ENCODE data around the gene FAM81B.
"Not testable (repeated sequence)": the region's sequence is repeated elsewhere in the genome, so short reads cannot be mapped to it uniquely, and the experiment has no call there.

Gene FAM81B, protein sequence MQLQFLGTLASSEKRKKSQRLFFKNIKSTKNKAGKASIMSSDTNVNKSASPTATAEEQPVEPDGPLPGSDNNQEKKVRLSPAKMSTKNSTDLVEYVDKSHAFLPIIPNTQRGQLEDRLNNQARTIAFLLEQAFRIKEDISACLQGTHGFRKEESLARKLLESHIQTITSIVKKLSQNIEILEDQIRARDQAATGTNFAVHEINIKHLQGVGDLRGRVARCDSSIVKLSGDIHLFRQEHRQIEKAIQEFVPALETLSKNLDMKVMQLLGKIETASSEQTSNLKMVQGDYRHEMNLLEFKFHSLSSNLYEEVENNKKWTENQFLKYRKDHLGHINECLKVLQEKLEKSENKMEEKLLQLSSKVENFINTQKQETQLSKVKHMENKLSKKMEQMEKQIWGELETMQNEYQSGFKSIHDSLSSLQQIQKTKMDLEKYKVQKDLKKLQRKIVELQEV

DNA sequence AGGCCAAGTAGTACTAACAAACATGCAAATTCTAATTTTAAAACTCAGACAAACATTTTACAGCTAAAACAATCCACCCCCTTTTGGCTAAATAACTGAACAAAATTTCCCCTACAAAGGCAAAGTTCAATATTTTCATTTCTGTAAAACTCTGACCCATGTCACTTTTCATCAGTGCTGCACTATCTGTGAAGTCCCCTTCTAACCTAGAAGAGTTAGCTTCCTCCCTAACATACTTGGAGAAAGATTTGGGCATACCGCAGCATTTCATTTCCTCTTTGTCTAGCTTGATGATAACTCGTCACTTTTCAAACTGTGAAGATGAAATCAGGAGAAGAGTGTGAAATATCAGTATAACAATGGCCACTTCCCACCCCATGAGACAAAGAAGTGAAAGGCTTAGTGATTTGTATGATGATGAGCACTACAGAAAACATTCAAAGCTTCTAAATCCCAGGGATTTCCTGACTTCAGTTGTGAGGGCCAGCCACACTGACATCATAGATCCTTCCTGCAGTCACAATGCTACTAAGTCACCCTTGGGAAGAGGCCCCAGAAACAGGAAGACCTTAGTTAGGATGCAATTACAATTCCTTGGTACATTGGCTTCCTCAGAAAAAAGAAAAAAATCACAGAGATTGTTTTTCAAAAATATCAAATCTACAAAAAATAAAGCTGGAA lies at the start of gene FAM81B:
FAM81B (plus strand) TSS at position 555 of the 681 bp plus-strand sequence; CDS start at position 579, 24 bp downstream.
- Mint-ChIP-seq H3K9me3 (peaks cover 49% of the 10 kb centered on the region), H3K27ac (peak within 1 kb of the TSS; percentile 32), H3K36me3 (ENCODE audit: low read depth) (peaks cover 31% of the 10 kb centered on the region), H3K4me1 (peaks cover 19% of the 10 kb centered on the region), H3K27me3 (ENCODE audit: low read depth, poor library complexity) (peaks cover 7% of the 10 kb centered on the region), H3K4me3 (no peak within 1 kb of the TSS)
- TF ChIP-seq, protein P1, sequence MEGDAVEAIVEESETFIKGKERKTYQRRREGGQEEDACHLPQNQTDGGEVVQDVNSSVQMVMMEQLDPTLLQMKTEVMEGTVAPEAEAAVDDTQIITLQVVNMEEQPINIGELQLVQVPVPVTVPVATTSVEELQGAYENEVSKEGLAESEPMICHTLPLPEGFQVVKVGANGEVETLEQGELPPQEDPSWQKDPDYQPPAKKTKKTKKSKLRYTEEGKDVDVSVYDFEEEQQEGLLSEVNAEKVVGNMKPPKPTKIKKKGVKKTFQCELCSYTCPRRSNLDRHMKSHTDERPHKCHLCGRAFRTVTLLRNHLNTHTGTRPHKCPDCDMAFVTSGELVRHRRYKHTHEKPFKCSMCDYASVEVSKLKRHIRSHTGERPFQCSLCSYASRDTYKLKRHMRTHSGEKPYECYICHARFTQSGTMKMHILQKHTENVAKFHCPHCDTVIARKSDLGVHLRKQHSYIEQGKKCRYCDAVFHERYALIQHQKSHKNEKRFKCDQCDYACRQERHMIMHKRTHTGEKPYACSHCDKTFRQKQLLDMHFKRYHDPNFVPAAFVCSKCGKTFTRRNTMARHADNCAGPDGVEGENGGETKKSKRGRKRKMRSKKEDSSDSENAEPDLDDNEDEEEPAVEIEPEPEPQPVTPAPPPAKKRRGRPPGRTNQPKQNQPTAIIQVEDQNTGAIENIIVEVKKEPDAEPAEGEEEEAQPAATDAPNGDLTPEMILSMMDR (IDR thresholded peaks at IDR 0.05) = no peak
- DNase-seq = no peak

DNA sequence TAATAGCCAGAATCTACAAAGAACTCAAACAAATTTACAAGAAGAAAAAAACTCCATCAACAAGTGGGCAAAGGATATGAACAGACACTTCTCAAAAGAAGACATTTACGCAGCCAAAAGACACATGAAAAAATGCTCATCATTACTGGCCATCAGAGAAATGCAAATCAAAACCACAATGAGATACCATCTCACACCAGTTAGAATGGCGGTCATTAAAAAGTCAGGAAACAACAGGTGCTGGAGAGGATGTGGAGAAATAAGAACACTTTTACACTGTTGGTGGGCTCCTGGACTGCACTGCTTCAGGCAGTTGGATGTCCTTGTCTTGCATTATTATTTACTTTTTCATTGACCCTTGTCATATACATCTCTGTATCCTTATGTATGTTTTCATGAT lies 49.7 kb upstream of the FAM81B start:
- peaks cover 22% of the 10 kb centered on the region for H3K9me3 Mint-ChIP-seq
- not testable (repeated sequence) for DNase-seq; H3K4me3 Mint-ChIP-seq; H3K27me3 Mint-ChIP-seq (ENCODE audit: low read depth, poor library complexity); H3K36me3 Mint-ChIP-seq (ENCODE audit: low read depth); H3K27ac Mint-ChIP-seq; H3K4me1 Mint-ChIP-seq

DNA sequence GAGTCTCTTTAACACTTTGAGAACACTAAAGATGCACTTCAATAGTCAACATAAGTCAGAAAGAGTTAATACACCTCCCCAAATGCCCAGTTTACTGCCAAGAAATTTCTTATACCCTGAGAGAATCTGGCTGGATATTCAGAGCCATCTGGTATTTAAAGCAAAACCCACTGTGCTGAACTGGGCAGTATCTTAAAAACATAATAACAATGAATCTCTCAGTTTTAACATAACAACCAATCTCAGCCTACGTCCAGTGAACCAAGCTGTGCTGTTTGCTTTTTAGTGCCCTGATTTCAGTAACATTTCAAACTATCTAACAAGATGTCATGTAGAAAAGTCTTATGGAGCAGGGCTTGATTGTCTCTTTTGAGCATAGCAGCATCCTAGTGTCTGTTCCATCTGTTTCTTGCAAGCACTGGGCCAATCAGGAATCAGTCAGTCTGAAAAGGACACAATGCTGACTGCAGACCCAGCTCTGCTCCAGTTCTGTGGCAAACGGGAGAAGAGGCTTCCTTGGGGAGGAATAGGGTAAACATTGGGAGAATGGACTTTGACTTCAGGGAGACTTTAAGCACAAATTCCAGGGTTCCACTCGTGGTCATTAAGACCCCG lies 43.6 kb upstream of the FAM81B start:
- Mint-ChIP-seq H3K4me1 (peaks cover 9% of the 10 kb centered on the region), H3K27me3 (ENCODE audit: low read depth, poor library complexity) (peaks cover 3% of the 10 kb centered on the region), H3K36me3 (ENCODE audit: low read depth) (peaks cover 10% of the 10 kb centered on the region), H3K9me3 (peaks cover 18% of the 10 kb centered on the region), H3K27ac (no peak overlapping the region), H3K4me3 (no peak overlapping the region)
- DNase-seq = no peak
- TF ChIP-seq, protein P1 (IDR thresholded peaks at IDR 0.05) = no peak

DNA sequence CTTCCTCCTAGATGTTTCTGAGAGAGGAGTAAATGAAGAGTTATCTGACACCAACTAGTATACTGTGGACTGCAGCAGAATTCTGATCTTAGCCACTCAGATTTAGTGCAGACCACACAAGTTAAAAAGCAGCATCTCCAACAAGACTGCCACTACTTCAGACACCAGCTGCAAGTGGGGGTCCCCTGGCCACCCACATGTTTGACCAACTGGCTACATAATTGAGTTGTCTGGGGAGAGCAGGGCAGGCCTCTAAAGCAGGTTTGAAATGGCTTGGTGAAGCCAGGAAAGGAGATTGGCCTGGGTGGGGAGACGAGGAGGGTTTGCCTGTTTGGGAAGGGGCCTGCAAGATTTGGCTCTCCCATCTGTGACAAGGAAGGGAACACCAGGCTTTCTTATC lies 40.5 kb upstream of the FAM81B start:
- no peak for DNase-seq
- Mint-ChIP-seq H3K27ac (peak overlapping the region; percentile 3), H3K4me3 (no peak overlapping the region), H3K36me3 (ENCODE audit: low read depth) (peaks cover 10% of the 10 kb centered on the region), H3K9me3 (peaks cover 18% of the 10 kb centered on the region), H3K27me3 (ENCODE audit: low read depth, poor library complexity) (peaks cover 4% of the 10 kb centered on the region), H3K4me1 (peaks cover 14% of the 10 kb centered on the region)
- TF ChIP-seq, protein P1 (IDR thresholded peaks at IDR 0.05) = no peak

DNA sequence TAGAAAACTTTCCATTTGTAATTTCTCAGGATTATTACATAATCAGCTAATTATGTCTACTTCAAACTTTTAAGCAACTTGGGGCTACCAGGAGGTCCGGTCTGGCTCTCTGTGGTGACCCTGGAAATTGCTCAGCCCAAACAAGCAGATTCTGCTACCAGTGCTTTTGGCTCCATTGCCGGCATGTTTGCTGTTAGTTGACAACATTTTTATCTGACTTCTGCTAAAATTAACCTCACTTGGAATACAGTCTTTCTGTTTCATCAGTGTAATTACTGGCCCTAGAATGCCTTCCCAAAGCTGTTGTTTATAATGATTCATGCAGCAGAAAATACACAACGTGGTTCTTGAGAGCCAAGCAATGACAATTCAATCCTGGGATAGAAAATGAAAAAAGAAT lies 38.5 kb upstream of the FAM81B start:
- no peak for DNase-seq
- peaks cover 28% of the 10 kb centered on the region for H3K9me3 Mint-ChIP-seq
- no peak overlapping the region for H3K4me3 Mint-ChIP-seq
- H3K27me3 Mint-ChIP-seq (ENCODE audit: low read depth, poor library complexity) = peaks cover 4% of the 10 kb centered on the region
- TF ChIP-seq, protein P1 (IDR thresholded peaks at IDR 0.05) = no peak
- H3K4me1 Mint-ChIP-seq = peaks cover 14% of the 10 kb centered on the region
- H3K27ac Mint-ChIP-seq = no peak overlapping the region
- H3K36me3 Mint-ChIP-seq (ENCODE audit: low read depth) = peaks cover 10% of the 10 kb centered on the region

DNA sequence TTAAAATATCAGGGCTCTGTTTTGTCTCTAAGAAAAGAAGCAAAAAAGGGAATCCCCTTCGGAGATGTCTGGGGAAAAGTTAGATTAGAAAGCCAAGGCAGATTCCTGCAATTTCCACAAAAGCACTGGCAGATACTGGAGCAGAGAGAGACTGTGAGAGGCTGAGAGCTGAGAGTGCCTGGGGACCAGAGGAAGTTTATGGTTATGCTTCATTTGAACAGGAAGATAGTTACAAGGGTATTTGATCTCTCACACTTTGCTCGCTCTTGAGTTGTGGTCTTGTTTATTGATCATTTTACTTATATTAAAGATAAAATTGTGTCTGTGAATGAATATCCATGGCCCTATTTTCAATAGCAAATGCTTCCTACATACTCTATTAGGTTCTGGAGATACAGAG lies 32.8 kb upstream of the FAM81B start:
- no peak for DNase-seq
- Mint-ChIP-seq H3K9me3 (peaks cover 38% of the 10 kb centered on the region), H3K4me1 (peaks cover 18% of the 10 kb centered on the region), H3K36me3 (ENCODE audit: low read depth) (peaks cover 11% of the 10 kb centered on the region), H3K27me3 (ENCODE audit: low read depth, poor library complexity) (peaks cover 4% of the 10 kb centered on the region), H3K27ac (peak overlapping the region; percentile 43), H3K4me3 (no peak overlapping the region)
- TF ChIP-seq, protein P1 (IDR thresholded peaks at IDR 0.05) = no peak

Data from nephron progenitor cell (in vitro differentiated cells).